ENCODE measurements around the gene GRAMD2B. TPM values are rescaled to one million over a fixed set of nuclear protein-coding genes. Genes with fewer than 3 reads are reported as not detected.

The GRAMD2B gene
- polyA plus RNA-seq, 1 donor from 2014 or later, result not detected

- Histone ChIP-seq H3K9me3 (ENCODE audit: low read length) (no peaks in the 10 kb centered on the region), H3K36me3 (ENCODE audit: insufficient read depth, low read length) (no peaks in the 10 kb centered on the region), H3K27ac (ENCODE audit: low read length) (no peak overlapping the region), H3K79me2 (replicated peaks; ENCODE audit: insufficient read depth, low read length) (no peaks in the 10 kb centered on the region), H3K9me2 (ENCODE audit: insufficient read depth, low read length) (no peaks in the 10 kb centered on the region), H3F3A (ENCODE audit: insufficient read depth, low read length, poor library complexity, severe bottlenecking) (no peaks in the 10 kb centered on the region), H3K9ac (ENCODE audit: low read length) (no peak overlapping the region), H3K27me3 (ENCODE audit: insufficient read depth, low read depth, low read length) (no peaks in the 10 kb centered on the region), H3K4me3 (ENCODE audit: low read length) (no peak overlapping the region), H3K4me2 (ENCODE audit: low read length) (no peak overlapping the region), H2AFZ (ENCODE audit: low read depth, low read length) (no peak overlapping the region), H4K20me1 (ENCODE audit: insufficient read depth) (no peaks in the 10 kb centered on the region)
- TF ChIP-seq CTCF (IDR thresholded peaks at IDR 0.05; ENCODE audit: poor library complexity, severe bottlenecking) (no peak), TAF1 (IDR thresholded peaks at IDR 0.05; ENCODE audit: low read depth) (no peak), EZH2 (IDR thresholded peaks at IDR 0.05; ENCODE audit: borderline replicate concordance, insufficient read depth, low read length, poor library complexity, severe bottlenecking) (no peak), MXI1 (conservative IDR thresholded peaks at IDR 0.05; ENCODE audit: poor library complexity, severe bottlenecking) (no peak), POLR2AphosphoS5 (IDR thresholded peaks at IDR 0.05) (no peak), EP300 (conservative IDR thresholded peaks at IDR 0.05; ENCODE audit: poor library complexity, severe bottlenecking) (no peak), SMC3 (conservative IDR thresholded peaks at IDR 0.05; ENCODE audit: poor library complexity) (no peak), REST (IDR thresholded peaks at IDR 0.05; ENCODE audit: borderline replicate concordance) (no peak), RAD21 (conservative IDR thresholded peaks at IDR 0.05) (no peak)
These were observed 28.9 kb upstream of the GRAMD2B start for GRCh38 chr5:126394211-126394788.

- Histone ChIP-seq H2AFZ (ENCODE audit: low read depth, low read length) (no peak overlapping the region), H3K36me3 (ENCODE audit: insufficient read depth, low read length) (no peaks in the 10 kb centered on the region), H3K79me2 (replicated peaks; ENCODE audit: insufficient read depth, low read length) (no peaks in the 10 kb centered on the region), H3K9ac (ENCODE audit: low read length) (no peak overlapping the region), H3K9me2 (ENCODE audit: insufficient read depth, low read length) (no peaks in the 10 kb centered on the region), H3K4me2 (ENCODE audit: low read length) (no peak overlapping the region), H3K27me3 (ENCODE audit: insufficient read depth, low read depth, low read length) (no peaks in the 10 kb centered on the region), H3K27ac (ENCODE audit: low read length) (no peak overlapping the region), H3K9me3 (ENCODE audit: low read length) (no peaks in the 10 kb centered on the region), H3K4me3 (ENCODE audit: low read length) (no peak overlapping the region), H3F3A (ENCODE audit: insufficient read depth, low read length, poor library complexity, severe bottlenecking) (no peaks in the 10 kb centered on the region), H4K20me1 (ENCODE audit: insufficient read depth) (no peaks in the 10 kb centered on the region)
- TF ChIP-seq CTCF (IDR thresholded peaks at IDR 0.05; ENCODE audit: poor library complexity, severe bottlenecking) (no peak), EZH2 (IDR thresholded peaks at IDR 0.05; ENCODE audit: borderline replicate concordance, insufficient read depth, low read length, poor library complexity, severe bottlenecking) (no peak), REST (IDR thresholded peaks at IDR 0.05; ENCODE audit: borderline replicate concordance) (no peak), SMC3 (conservative IDR thresholded peaks at IDR 0.05; ENCODE audit: poor library complexity) (no peak), TAF1 (IDR thresholded peaks at IDR 0.05; ENCODE audit: low read depth) (no peak), RAD21 (conservative IDR thresholded peaks at IDR 0.05) (no peak), MXI1 (conservative IDR thresholded peaks at IDR 0.05; ENCODE audit: poor library complexity, severe bottlenecking) (no peak), EP300 (conservative IDR thresholded peaks at IDR 0.05; ENCODE audit: poor library complexity, severe bottlenecking) (no peak), POLR2AphosphoS5 (IDR thresholded peaks at IDR 0.05) (no peak)
These were observed 28.0 kb upstream of the GRAMD2B start for GRCh38 chr5:126395198-126395597.
